Measurements from ENCODE around the gene BCAR3.

The BCAR3 gene

GRCh38 chr1:93648656-93649055 lies 33.0 kb downstream of the BCAR3 start:
- TF ChIP-seq EP300 (IDR thresholded peaks at IDR 0.05; ENCODE audit: borderline replicate concordance) (no peak), FOXM1 (IDR thresholded peaks at IDR 0.05; ENCODE audit: borderline replicate concordance, low read depth) (no peak), TEAD4 (IDR thresholded peaks at IDR 0.05) (no peak), NFIC (IDR thresholded peaks at IDR 0.05) (no peak), ZBTB7A (IDR thresholded peaks at IDR 0.05; ENCODE audit: low read depth) (no peak), TCF12 (IDR thresholded peaks at IDR 0.05; ENCODE audit: low read depth) (no peak), EGR1 (IDR thresholded peaks at IDR 0.05) (no peak)

- TF ChIP-seq MAX (IDR thresholded peaks at IDR 0.05) (no peak), USF1 (IDR thresholded peaks at IDR 0.05) (no peak), CEBPB (IDR thresholded peaks at IDR 0.05) (no peak), CREB1 (IDR thresholded peaks at IDR 0.05; ENCODE audit: low read depth) (no peak), TAF1 (IDR thresholded peaks at IDR 0.05; ENCODE audit: low read depth) (no peak), TEAD4 (IDR thresholded peaks at IDR 0.05) (no peak), REST (IDR thresholded peaks at IDR 0.05; ENCODE audit: low read depth) (no peak), FOXM1 (IDR thresholded peaks at IDR 0.05; ENCODE audit: borderline replicate concordance, low read depth) (no peak), TCF12 (IDR thresholded peaks at IDR 0.05; ENCODE audit: low read depth) (no peak), EP300 (IDR thresholded peaks at IDR 0.05; ENCODE audit: borderline replicate concordance) (no peak), YY1 (IDR thresholded peaks at IDR 0.05; ENCODE audit: low read depth) (no peak), ZBTB7A (IDR thresholded peaks at IDR 0.05; ENCODE audit: low read depth) (no peak), RAD21 (IDR thresholded peaks at IDR 0.05; ENCODE audit: low read depth) (no peak), NFIC (IDR thresholded peaks at IDR 0.05) (no peak)
Observed at GRCh38 chr1:93641527-93641926, 40.1 kb downstream of the BCAR3 start.

- TF ChIP-seq EP300 (IDR thresholded peaks at IDR 0.05; ENCODE audit: borderline replicate concordance): no peak
Observed at GRCh38 chr1:93640656-93641440, 40.8 kb downstream of the BCAR3 start.

GRCh38 chr1:93638981-93639380 lies 42.7 kb downstream of the BCAR3 start:
- no peak for TF ChIP-seq RAD21 (IDR thresholded peaks at IDR 0.05; ENCODE audit: low read depth)
- TF ChIP-seq USF1 (IDR thresholded peaks at IDR 0.05): no peak
- no peak for TF ChIP-seq ZBTB7A (IDR thresholded peaks at IDR 0.05; ENCODE audit: low read depth)

- TF ChIP-seq TEAD4 (IDR thresholded peaks at IDR 0.05): peak; percentile 71
- no peak for TF ChIP-seq EGR1 (IDR thresholded peaks at IDR 0.05)
- no peak for TF ChIP-seq CEBPB (IDR thresholded peaks at IDR 0.05)
Observed at GRCh38 chr1:93638307-93638847, 43.3 kb downstream of the BCAR3 start.

- TF ChIP-seq RAD21 (IDR thresholded peaks at IDR 0.05; ENCODE audit: low read depth) (no peak), FOXM1 (IDR thresholded peaks at IDR 0.05; ENCODE audit: borderline replicate concordance, low read depth) (no peak), NFIC (IDR thresholded peaks at IDR 0.05) (no peak)
Observed at GRCh38 chr1:93636712-93637111, 44.9 kb downstream of the BCAR3 start.

- TF ChIP-seq TCF12 (IDR thresholded peaks at IDR 0.05; ENCODE audit: low read depth) (peak; percentile 19; the same call in 1 of the 2 replicates), FOXM1 (IDR thresholded peaks at IDR 0.05; ENCODE audit: borderline replicate concordance, low read depth) (no peak), MAX (IDR thresholded peaks at IDR 0.05) (peak; percentile 40), EP300 (IDR thresholded peaks at IDR 0.05; ENCODE audit: borderline replicate concordance) (peak; percentile 49; the same call in 1 of the 2 replicates), ZBTB7A (IDR thresholded peaks at IDR 0.05; ENCODE audit: low read depth) (no peak), NFIC (IDR thresholded peaks at IDR 0.05) (peak; percentile 52), USF1 (IDR thresholded peaks at IDR 0.05) (no peak), TEAD4 (IDR thresholded peaks at IDR 0.05) (peak; percentile 71), RAD21 (IDR thresholded peaks at IDR 0.05; ENCODE audit: low read depth) (peak; percentile 19; the same call in 1 of the 2 replicates), CREB1 (IDR thresholded peaks at IDR 0.05; ENCODE audit: low read depth) (no peak), TAF1 (IDR thresholded peaks at IDR 0.05; ENCODE audit: low read depth) (no peak), YY1 (IDR thresholded peaks at IDR 0.05; ENCODE audit: low read depth) (peak; percentile 70), CEBPB (IDR thresholded peaks at IDR 0.05) (no peak)
Observed at GRCh38 chr1:93635614-93636543, 45.8 kb downstream of the BCAR3 start.
